HEK293 (cell line): Measurements from ENCODE around the gene DTNA.

ENCODE experiments used
- CTCF ChIA-PET: fragments of 350-600 bp; formaldehyde crosslinking; extraction: SDS; loops from one replicate; lab custom pipeline; 2021; ENCODE audit warnings: antibody characterized with exemption; lab: Yijun Ruan, JAX
- POLR2A ChIA-PET: fragments of 300-600 bp; formaldehyde crosslinking; extraction: SDS; loops from one replicate; lab custom pipeline; 2020; ENCODE audit warnings: antibody characterized with exemption, inconsistent platforms; lab: Yijun Ruan, JAX
- H3K27ac ChIP-seq: fragments of 200-500 bp; sonication (Bioruptor generic); 2 replicates; pipeline ENCODE4 v1.5.1; 2014; ENCODE audit warnings: low read depth, low read length, control low read depth, inconsistent platforms; ENCODE audit errors: extremely low read depth
- H3K36me3 ChIP-seq, 2 experiments: fragments of 200-500 bp in 1 of 2; sonication (Bioruptor generic) in 1 of 2; 1 replicate in 1 of 2; 2 replicates in 1 of 2; pipeline ENCODE4 v1.5.1; 2014 to 2017; ENCODE audit warnings: inconsistent platforms in 2 of 2, low read length in 2 of 2; ENCODE audit not compliant: control insufficient read depth in 2 of 2, insufficient read depth in 1 of 2
- H3K4me1 ChIP-seq: fragments of 200-500 bp; sonication (Bioruptor generic); 2 replicates; pipeline ENCODE4 v1.5.1; 2014; ENCODE audit warnings: mild to moderate bottlenecking, low read length, inconsistent platforms; ENCODE audit not compliant: control insufficient read depth, insufficient read depth
- H3K4me3 ChIP-seq: 2 replicates; pipeline ENCODE4 v1.5.1; 2011; ENCODE audit warnings: low read depth, mild to moderate bottlenecking, control low read depth, low read length, moderate library complexity
- H3K9me3 ChIP-seq: fragments of 200-500 bp; sonication (Bioruptor generic); 2 replicates; pipeline ENCODE4 v1.5.1; 2014; ENCODE audit warnings: low read depth, low read length, inconsistent platforms; ENCODE audit not compliant: control insufficient read depth, insufficient read depth
- EGR2 ChIP-seq: fragments of 450-650 bp; formaldehyde crosslinking; IDR thresholded peaks from 2 replicates; pipeline ENCODE4 v1.5.1; 2016; ENCODE audit warnings: low read depth, missing biosample characterization, missing genetic modification characterization
- GLIS2 ChIP-seq: fragments of 450-650 bp; formaldehyde crosslinking; IDR thresholded peaks from 2 replicates; pipeline ENCODE4 v1.5.1; 2016; ENCODE audit warnings: missing biosample characterization, missing genetic modification characterization
- ZBTB21 ChIP-seq: fragments of 450-650 bp; formaldehyde crosslinking; IDR thresholded peaks from 2 replicates; pipeline ENCODE4 v1.5.1; 2017; ENCODE audit warnings: missing biosample characterization, missing genetic modification characterization
- ZFP69B ChIP-seq: fragments of 450-650 bp; formaldehyde crosslinking; IDR thresholded peaks from 2 replicates; pipeline ENCODE4 v1.5.1; 2016; ENCODE audit warnings: missing biosample characterization, missing genetic modification characterization
- ZNF202 ChIP-seq: fragments of 450-650 bp; formaldehyde crosslinking; IDR thresholded peaks from 2 replicates; pipeline ENCODE4 v1.5.1; 2016; ENCODE audit warnings: missing biosample characterization, missing genetic modification characterization, borderline replicate concordance
- ZNF292 ChIP-seq: fragments of 450-650 bp; formaldehyde crosslinking; IDR thresholded peaks from 2 replicates; pipeline ENCODE4 v1.5.1; 2016; ENCODE audit warnings: low read depth, missing biosample characterization, missing genetic modification characterization, borderline replicate concordance
- ZNF514 ChIP-seq: fragments of 450-650 bp; formaldehyde crosslinking; IDR thresholded peaks from 2 replicates; pipeline ENCODE4 v1.5.1; 2016; ENCODE audit warnings: missing biosample characterization, missing genetic modification characterization
- ZNF521 ChIP-seq: fragments of 450-650 bp; formaldehyde crosslinking; IDR thresholded peaks from 2 replicates; pipeline ENCODE4 v1.5.1; 2017; ENCODE audit warnings: missing biosample characterization, mild to moderate bottlenecking, missing genetic modification characterization
- ZNF624 ChIP-seq: fragments of 450-650 bp; formaldehyde crosslinking; IDR thresholded peaks from 2 replicates; pipeline ENCODE4 v1.5.1; 2017; ENCODE audit warnings: missing biosample characterization, missing genetic modification characterization
- ZNF660 ChIP-seq: fragments of 450-650 bp; IDR thresholded peaks from 2 replicates; pipeline ENCODE4 v1.5.1; 2018; ENCODE audit warnings: missing biosample characterization, mild to moderate bottlenecking, missing genetic modification characterization
- ZNF830 ChIP-seq: fragments of 450-650 bp; IDR thresholded peaks from 2 replicates; pipeline ENCODE4 v1.5.0; 2018; ENCODE audit warnings: missing biosample characterization, missing genetic modification characterization, low read depth, mild to moderate bottlenecking, moderate library complexity
- TF ChIP-seq, protein P1 (sequence below): fragments of 450-650 bp; formaldehyde crosslinking; IDR thresholded peaks from 2 replicates; pipeline ENCODE4 v1.5.1; 2016; ENCODE audit warnings: missing biosample characterization, missing genetic modification characterization
- TF ChIP-seq, protein P2 (sequence below): fragments of 450-650 bp; formaldehyde crosslinking; IDR thresholded peaks from 2 replicates; pipeline ENCODE4 v1.5.1; 2016; ENCODE audit warnings: missing biosample characterization, missing genetic modification characterization
- TF ChIP-seq, protein P3 (sequence below): fragments of 450-650 bp; formaldehyde crosslinking; IDR thresholded peaks from 2 replicates; pipeline ENCODE4 v1.5.1; 2016; ENCODE audit warnings: missing biosample characterization, missing genetic modification characterization, borderline replicate concordance
- TF ChIP-seq, protein P4 (sequence below): sonication (generic); formaldehyde crosslinking; IDR thresholded peaks from 2 replicates; pipeline ENCODE4 v1.8.1; 2022; ENCODE audit warnings: mild to moderate bottlenecking, moderate library complexity, missing genetic modification reagents
- TF ChIP-seq, protein P5 (sequence below): fragments of 450-650 bp; formaldehyde crosslinking; IDR thresholded peaks from 2 replicates; pipeline ENCODE4 v1.5.1; 2016; ENCODE audit warnings: missing biosample characterization, missing genetic modification characterization

DTNA gene

DNA sequence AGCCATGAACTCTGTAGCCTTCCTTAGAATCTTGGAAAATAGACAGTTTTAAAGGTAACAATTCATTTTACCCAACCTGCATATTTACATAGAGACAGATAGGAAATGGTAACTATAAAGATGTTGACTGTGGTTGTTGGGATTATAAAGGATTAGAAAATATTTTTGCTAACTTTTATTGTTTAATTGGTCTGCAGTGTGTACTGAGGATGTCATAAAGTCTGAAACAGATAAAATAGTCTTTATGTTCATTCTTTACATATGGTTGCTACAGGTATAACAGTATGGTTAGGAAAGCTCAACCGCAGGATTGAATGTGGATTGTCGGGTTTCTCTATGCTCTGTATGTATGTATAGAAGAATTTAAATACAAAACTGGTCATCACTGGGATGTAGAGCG lies 7.3 kb upstream of the DTNA start:
- ChIA-PET CTCF (no interaction called here), POLR2A (no interaction called here)
- no peak overlapping the region for H3K27ac ChIP-seq
- no peak for TF ChIP-seq GLIS2
- no peaks in the 10 kb centered on the region for H3K36me3 ChIP-seq
- H3K9me3 ChIP-seq = no peaks in the 10 kb centered on the region
- peaks cover 6% of the 10 kb centered on the region; the same call in 1 of the 2 replicates for H3K4me1 ChIP-seq
- no peak overlapping the region for H3K4me3 ChIP-seq

DNA sequence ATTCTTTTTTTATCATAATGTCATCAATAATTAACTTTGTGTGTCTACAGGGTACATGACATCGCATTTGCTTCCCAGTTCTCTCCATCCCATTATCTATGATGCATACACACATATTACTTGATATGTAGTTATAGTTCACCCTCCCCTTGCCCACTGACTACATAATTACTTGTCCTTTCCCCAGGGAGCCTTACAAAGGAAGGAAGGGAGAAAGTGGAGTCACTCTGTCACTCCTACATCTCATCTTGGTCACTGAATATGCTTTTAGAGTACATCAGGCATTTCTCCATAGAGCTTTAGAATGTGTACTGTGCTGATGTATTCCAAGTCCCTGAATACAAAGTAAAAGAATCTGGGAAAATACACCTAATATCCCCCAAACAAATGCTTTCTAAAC lies 6.0 kb upstream of the DTNA start:
- POLR2A ChIA-PET = no interaction called here
- TF ChIP-seq, protein P1, sequence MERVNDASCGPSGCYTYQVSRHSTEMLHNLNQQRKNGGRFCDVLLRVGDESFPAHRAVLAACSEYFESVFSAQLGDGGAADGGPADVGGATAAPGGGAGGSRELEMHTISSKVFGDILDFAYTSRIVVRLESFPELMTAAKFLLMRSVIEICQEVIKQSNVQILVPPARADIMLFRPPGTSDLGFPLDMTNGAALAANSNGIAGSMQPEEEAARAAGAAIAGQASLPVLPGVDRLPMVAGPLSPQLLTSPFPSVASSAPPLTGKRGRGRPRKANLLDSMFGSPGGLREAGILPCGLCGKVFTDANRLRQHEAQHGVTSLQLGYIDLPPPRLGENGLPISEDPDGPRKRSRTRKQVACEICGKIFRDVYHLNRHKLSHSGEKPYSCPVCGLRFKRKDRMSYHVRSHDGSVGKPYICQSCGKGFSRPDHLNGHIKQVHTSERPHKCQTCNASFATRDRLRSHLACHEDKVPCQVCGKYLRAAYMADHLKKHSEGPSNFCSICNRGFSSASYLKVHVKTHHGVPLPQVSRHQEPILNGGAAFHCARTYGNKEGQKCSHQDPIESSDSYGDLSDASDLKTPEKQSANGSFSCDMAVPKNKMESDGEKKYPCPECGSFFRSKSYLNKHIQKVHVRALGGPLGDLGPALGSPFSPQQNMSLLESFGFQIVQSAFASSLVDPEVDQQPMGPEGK (tag by site-specific recombination) = no peak
- no peak for TF ChIP-seq GLIS2
- TF ChIP-seq ZBTB21 (tag by site-specific recombination) = no peak
- no peak for TF ChIP-seq ZNF830 (tag by site-specific recombination)
- no peak for TF ChIP-seq ZNF624 (tag by site-specific recombination)
- TF ChIP-seq ZNF660 (tag by site-specific recombination) = no peak
- TF ChIP-seq ZNF292 (tag by site-specific recombination) = no peak
- TF ChIP-seq, protein P2, sequence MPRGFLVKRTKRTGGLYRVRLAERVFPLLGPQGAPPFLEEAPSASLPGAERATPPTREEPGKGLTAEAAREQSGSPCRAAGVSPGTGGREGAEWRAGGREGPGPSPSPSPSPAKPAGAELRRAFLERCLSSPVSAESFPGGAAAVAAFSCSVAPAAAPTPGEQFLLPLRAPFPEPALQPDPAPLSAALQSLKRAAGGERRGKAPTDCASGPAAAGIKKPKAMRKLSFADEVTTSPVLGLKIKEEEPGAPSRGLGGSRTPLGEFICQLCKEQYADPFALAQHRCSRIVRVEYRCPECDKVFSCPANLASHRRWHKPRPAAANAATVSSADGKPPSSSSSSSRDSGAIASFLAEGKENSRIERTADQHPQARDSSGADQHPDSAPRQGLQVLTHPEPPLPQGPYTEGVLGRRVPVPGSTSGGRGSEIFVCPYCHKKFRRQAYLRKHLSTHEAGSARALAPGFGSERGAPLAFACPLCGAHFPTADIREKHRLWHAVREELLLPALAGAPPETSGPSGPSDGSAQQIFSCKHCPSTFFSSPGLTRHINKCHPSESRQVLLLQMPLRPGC = no peak
- TF ChIP-seq ZNF514 (tag by site-specific recombination) = no peak
- TF ChIP-seq, protein P3, sequence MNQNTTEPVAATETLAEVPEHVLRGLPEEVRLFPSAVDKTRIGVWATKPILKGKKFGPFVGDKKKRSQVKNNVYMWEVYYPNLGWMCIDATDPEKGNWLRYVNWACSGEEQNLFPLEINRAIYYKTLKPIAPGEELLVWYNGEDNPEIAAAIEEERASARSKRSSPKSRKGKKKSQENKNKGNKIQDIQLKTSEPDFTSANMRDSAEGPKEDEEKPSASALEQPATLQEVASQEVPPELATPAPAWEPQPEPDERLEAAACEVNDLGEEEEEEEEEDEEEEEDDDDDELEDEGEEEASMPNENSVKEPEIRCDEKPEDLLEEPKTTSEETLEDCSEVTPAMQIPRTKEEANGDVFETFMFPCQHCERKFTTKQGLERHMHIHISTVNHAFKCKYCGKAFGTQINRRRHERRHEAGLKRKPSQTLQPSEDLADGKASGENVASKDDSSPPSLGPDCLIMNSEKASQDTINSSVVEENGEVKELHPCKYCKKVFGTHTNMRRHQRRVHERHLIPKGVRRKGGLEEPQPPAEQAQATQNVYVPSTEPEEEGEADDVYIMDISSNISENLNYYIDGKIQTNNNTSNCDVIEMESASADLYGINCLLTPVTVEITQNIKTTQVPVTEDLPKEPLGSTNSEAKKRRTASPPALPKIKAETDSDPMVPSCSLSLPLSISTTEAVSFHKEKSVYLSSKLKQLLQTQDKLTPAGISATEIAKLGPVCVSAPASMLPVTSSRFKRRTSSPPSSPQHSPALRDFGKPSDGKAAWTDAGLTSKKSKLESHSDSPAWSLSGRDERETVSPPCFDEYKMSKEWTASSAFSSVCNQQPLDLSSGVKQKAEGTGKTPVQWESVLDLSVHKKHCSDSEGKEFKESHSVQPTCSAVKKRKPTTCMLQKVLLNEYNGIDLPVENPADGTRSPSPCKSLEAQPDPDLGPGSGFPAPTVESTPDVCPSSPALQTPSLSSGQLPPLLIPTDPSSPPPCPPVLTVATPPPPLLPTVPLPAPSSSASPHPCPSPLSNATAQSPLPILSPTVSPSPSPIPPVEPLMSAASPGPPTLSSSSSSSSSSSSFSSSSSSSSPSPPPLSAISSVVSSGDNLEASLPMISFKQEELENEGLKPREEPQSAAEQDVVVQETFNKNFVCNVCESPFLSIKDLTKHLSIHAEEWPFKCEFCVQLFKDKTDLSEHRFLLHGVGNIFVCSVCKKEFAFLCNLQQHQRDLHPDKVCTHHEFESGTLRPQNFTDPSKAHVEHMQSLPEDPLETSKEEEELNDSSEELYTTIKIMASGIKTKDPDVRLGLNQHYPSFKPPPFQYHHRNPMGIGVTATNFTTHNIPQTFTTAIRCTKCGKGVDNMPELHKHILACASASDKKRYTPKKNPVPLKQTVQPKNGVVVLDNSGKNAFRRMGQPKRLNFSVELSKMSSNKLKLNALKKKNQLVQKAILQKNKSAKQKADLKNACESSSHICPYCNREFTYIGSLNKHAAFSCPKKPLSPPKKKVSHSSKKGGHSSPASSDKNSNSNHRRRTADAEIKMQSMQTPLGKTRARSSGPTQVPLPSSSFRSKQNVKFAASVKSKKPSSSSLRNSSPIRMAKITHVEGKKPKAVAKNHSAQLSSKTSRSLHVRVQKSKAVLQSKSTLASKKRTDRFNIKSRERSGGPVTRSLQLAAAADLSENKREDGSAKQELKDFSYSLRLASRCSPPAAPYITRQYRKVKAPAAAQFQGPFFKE = no peak
- Histone ChIP-seq H3K9me3 (no peaks in the 10 kb centered on the region), H3K36me3 (no peaks in the 10 kb centered on the region), H3K4me1 (peaks cover 9% of the 10 kb centered on the region; the same call in 1 of the 2 replicates), H3K27ac (no peak overlapping the region), H3K4me3 (no peak overlapping the region)
- CTCF ChIA-PET = interaction anchor here (1.5 kb wide), 1 partner anchor 43 kb away, joined by 6 read pairs; no protein-coding TSS in a partner anchor

DNA sequence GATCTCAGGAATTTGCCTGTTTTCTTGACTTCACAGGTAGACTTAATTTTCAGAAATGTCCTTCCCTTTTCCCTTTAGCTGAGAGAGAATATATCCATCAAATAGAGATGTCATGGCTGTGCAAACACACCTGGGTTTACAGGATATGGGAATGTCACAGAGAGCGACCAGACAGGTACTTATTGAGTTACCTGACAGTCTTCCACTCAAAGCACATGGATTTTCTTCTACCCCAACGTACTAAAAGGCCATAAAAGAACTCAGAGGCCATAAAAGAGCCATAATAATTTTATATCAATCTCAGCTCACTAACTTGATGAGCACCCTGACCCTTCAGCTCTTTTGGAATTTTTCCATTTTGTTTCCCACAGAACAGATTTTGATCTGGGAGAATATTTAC lies 5.3 kb upstream of the DTNA start:
- Histone ChIP-seq H3K36me3 (no peaks in the 10 kb centered on the region), H3K27ac (no peak overlapping the region), H3K9me3 (no peaks in the 10 kb centered on the region), H3K4me3 (no peak overlapping the region), H3K4me1 (peaks cover 9% of the 10 kb centered on the region)
- ChIA-PET POLR2A (no interaction called here), CTCF (interaction anchor here (0.6 to 1.5 kb wide), 3 partner anchors 43 to 1020 kb away, joined by 3 to 6 read pairs (median 3); no protein-coding TSS in a partner anchor)
- TF ChIP-seq ZFP69B (tag by site-specific recombination) (no peak), EGR2 (tag by site-specific recombination) (no peak), ZNF521 (tag by site-specific recombination) (no peak), GLIS2 (no peak), ZNF202 (tag by site-specific recombination) (no peak)
- TF ChIP-seq, protein P4, sequence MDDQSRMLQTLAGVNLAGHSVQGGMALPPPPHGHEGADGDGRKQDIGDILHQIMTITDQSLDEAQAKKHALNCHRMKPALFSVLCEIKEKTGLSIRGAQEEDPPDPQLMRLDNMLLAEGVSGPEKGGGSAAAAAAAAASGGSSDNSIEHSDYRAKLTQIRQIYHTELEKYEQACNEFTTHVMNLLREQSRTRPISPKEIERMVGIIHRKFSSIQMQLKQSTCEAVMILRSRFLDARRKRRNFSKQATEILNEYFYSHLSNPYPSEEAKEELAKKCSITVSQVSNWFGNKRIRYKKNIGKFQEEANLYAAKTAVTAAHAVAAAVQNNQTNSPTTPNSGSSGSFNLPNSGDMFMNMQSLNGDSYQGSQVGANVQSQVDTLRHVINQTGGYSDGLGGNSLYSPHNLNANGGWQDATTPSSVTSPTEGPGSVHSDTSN = no peak
- TF ChIP-seq, protein P5, sequence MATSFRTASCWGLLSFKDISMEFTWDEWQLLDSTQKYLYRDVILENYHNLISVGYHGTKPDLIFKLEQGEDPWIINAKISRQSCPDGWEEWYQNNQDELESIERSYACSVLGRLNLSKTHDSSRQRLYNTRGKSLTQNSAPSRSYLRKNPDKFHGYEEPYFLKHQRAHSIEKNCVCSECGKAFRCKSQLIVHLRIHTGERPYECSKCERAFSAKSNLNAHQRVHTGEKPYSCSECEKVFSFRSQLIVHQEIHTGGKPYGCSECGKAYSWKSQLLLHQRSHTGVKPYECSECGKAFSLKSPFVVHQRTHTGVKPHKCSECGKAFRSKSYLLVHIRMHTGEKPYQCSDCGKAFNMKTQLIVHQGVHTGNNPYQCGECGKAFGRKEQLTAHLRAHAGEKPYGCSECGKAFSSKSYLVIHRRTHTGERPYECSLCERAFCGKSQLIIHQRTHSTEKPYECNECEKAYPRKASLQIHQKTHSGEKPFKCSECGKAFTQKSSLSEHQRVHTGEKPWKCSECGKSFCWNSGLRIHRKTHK (tag by site-specific recombination) = no peak
